Upper lobe of left lung (tissue), 6 donors: ENCODE measurements around the gene CLCNKA. TPM values are rescaled to one million over a fixed set of nuclear protein-coding genes. Genes with fewer than 3 reads are reported as not detected.
A peak's percentile ranks its signal among the peaks of the same experiment; 100 is the strongest.
"Not testable (repeated sequence)": the region's sequence is repeated elsewhere in the genome, so short reads cannot be mapped to it uniquely, and the experiment has no call there.

Experiments
- ATAC-seq, 2 donors: fragments of 200-7000 bp; cut with Tn5 transposase; one replicate each; pipeline ENCODE4 v1.9.1; 2022; ENCODE audit warnings: mild to moderate bottlenecking in 2 of 2, moderate library complexity in 2 of 2; ENCODE audit not compliant: low FRiP score in 2 of 2
- DNase-seq, 2 donors: peaks; one replicate each; pipeline ENCODE4 v3.0.0-alpha.2; 2019 to 2020
- H3K27ac ChIP-seq, 4 donors: fragments of 200-600 bp; sonication (generic); one replicate each; pipeline ENCODE4 v1.5.1; 2016 to 2019
- H3K27me3 ChIP-seq, 4 donors: fragments of 200-600 bp; sonication (generic); one replicate each; pipeline ENCODE4 v1.5.1; 2017 to 2019
- H3K36me3 ChIP-seq, 4 donors: fragments of 200-600 bp; sonication (generic); one replicate each; pipeline ENCODE4 v1.5.1; 2016 to 2019
- H3K4me1 ChIP-seq, 4 donors: fragments of 200-600 bp; sonication (generic); one replicate each; pipeline ENCODE4 v1.5.1; 2018 to 2019
- H3K4me3 ChIP-seq, 4 donors: fragments of 200-600 bp; sonication (generic); one replicate each; pipeline ENCODE4 v1.5.1; 2017 to 2019; ENCODE audit warnings: mild to moderate bottlenecking in 2 of 4, moderate library complexity in 1 of 4
- H3K9me3 ChIP-seq, 4 donors: fragments of 200-600 bp; sonication (generic); one replicate each; pipeline ENCODE4 v1.5.1; 2018 to 2019
- EP300 ChIP-seq, 4 donors: sonication (generic); formaldehyde crosslinking; IDR thresholded peaks; one replicate each; pipeline ENCODE4 v1.5.1; 2017; ENCODE audit warnings: antibody characterized with exemption in 4 of 4, control low read depth in 2 of 4
- POLR2A ChIP-seq, 4 donors: fragments of 450-650 bp; IDR thresholded peaks; one replicate each; pipeline ENCODE4 v1.5.1; 2016 to 2017; ENCODE audit warnings: antibody characterized with exemption in 4 of 4, mild to moderate bottlenecking in 2 of 4
- POLR2AphosphoS5 ChIP-seq, 2 donors: sonication (generic); formaldehyde crosslinking; IDR thresholded peaks; one replicate each; pipeline ENCODE4 v1.5.1; 2017; ENCODE audit warnings: antibody characterized with exemption in 2 of 2
- WGBS, 2 donors: methylation state at CpG; one replicate each; pipeline ENCODE4 v1.1.5; 2017 to 2018; 5-methylcytosine and 5-hydroxymethylcytosine counted together
- total RNA-seq, 6 donors: library from RNA; depleted of rRNA in 4 of 6; stranded (reverse); fragments of >200 nt in 4 of 6; gene quantifications; one replicate each; pipeline versions ENCODE4 v1.1.0 to v1.2.1, GENCODE V29; 2016 to 2021
- TF ChIP-seq, protein P1 (sequence below), 6 experiments: fragments of 450-650 bp in 4 of 6; fragments of 200-600 bp in 2 of 6; sonication (generic) in 2 of 6; IDR thresholded peaks; one replicate each; pipeline ENCODE4 v1.5.1; 2016 to 2019; ENCODE audit warnings: antibody characterized with exemption in 6 of 6
- donor health status: DM: no; HTN: no; CAD: no; lungs with moderate emphysema.
- donor health status: DM: no; HTN: yes; CAD: no; lungs with severe emphysema.

Gene CLCNKA
- total RNA-seq, 6 donors from 2014 or later = 0.20 to 0.89 (median 0.49) TPM; not detected in 3

DNA sequence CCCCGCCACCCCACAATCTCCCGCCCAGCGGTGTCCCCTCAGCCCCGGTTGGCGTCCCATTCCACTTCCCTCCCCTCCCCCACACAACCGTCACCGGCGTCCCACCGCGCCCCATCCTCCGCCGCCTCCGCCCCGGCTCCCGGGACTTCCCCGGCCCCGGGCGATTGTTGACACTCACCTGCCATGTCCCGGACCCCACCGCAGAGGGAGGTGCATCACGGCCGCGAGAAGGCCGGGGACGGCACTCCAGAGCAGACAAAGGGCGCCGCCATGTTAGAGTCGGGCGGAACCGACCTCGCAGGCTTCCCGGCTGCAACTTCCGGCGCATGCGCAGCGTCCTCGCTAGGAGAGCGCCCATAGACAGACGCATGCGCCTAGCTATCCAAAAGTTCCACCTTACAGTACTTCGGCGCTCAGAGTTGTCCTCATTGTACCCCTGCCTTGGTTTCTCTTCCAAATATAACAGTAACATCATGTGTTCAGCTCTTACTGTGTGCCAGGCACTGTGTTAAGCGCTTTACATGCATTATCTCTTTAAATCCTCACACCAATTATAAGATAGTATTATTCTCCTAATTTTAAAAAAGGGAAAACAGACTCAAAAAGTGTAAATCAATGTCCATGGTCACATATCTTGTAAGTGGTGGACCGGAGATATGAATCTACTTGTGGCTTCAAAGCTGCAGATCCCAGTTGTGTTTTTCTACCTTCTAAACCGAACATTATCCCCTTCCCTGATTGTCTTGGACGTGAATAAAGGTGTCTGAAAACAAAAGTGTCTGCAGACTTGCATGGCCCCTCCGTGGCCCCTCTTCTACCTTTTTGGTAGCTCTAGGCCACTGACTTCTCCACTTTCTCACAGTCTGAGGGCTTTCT, 45.8 kb upstream of the CLCNKA start, which contains the start of gene ZBTB17:
TSS of gene ZBTB17 (minus strand) at position 297 of the 876 bp plus-strand sequence. CDS start 27,606 bp downstream, outside the sequence.
- Histone ChIP-seq H3K36me3 (peaks cover 10 to 16% (median 13%) of the 10 kb centered on the region in 4 donors), H3K9me3 (no peaks in the 10 kb centered on the region), H3K4me3 (peak within 1 kb of the TSS; percentile 92 to 100 (median 95)), H3K27me3 (no peaks in the 10 kb centered on the region), H3K27ac (peak within 1 kb of the TSS; percentile 86 to 95 (median 90)), H3K4me1 (peaks cover 18 to 27% (median 22%) of the 10 kb centered on the region in 4 donors)
- ATAC-seq (peak; percentile 96 to 100), DNase-seq (peak; percentile 93 to 98)
- TF ChIP-seq EP300 (IDR thresholded peaks at IDR 0.05) (no peak), POLR2A (IDR thresholded peaks at IDR 0.05) (peak; percentile 36 to 85 (median 56)), POLR2AphosphoS5 (IDR thresholded peaks at IDR 0.05) (peak; percentile 87 to 88)
- TF ChIP-seq, protein P1, sequence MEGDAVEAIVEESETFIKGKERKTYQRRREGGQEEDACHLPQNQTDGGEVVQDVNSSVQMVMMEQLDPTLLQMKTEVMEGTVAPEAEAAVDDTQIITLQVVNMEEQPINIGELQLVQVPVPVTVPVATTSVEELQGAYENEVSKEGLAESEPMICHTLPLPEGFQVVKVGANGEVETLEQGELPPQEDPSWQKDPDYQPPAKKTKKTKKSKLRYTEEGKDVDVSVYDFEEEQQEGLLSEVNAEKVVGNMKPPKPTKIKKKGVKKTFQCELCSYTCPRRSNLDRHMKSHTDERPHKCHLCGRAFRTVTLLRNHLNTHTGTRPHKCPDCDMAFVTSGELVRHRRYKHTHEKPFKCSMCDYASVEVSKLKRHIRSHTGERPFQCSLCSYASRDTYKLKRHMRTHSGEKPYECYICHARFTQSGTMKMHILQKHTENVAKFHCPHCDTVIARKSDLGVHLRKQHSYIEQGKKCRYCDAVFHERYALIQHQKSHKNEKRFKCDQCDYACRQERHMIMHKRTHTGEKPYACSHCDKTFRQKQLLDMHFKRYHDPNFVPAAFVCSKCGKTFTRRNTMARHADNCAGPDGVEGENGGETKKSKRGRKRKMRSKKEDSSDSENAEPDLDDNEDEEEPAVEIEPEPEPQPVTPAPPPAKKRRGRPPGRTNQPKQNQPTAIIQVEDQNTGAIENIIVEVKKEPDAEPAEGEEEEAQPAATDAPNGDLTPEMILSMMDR (IDR thresholded peaks at IDR 0.05) = peak in 3 of 6 experiments; percentile 14 to 28 (median 23)
- 13 to 44% methylated on average over 8 to 28 of the region's 47 CpGs for WGBS, 2 donors

DNA sequence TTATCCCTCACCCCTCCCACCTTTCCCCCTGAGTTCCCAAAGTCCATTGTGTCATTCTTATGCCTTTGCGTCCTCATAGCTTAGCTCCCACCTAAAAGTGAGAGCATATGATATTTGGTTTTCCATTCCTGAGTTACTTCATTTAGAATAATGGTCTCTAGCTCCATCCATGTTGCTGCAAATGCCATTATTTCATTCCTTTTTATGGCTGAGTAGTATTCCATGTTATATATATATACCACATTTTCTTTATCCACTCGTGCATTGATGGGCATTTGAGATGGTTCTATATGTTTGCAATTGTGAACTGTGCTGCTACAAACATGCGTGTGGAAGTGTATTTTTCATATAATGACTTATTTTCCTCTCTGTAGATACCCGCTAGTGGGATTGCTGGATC, 43.9 kb upstream of the CLCNKA start:
- H3K4me3 ChIP-seq, H3K27me3 ChIP-seq, H3K9me3 ChIP-seq, ATAC-seq, DNase-seq, H3K27ac ChIP-seq, H3K36me3 ChIP-seq: not testable (repeated sequence)
- 93 to 98% methylated on average over 4 of the region's 4 CpGs for WGBS, 2 donors
- peaks cover 16 to 20% (median 19%) of the 10 kb centered on the region in 4 donors for H3K4me1 ChIP-seq

DNA sequence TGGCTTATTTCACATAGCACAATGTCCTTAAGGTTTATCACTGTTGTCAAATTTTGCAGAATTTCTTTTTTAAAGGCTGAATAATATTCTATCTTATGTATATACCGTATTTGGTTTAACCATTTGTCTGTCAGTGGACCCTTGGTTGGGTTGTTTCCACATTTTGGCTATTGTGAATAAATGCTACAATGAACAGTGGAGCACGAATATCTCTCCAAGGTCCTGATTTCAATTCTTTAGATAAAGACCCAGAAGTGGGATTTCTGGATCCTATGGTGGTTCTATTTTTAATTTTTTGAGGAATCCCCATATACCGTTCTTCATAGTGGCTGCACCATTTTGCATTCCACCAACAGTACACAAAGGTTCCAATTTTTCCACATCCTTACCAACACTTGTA, 40.2 kb upstream of the CLCNKA start:
- TF ChIP-seq EP300 (IDR thresholded peaks at IDR 0.05) = no peak
- TF ChIP-seq POLR2AphosphoS5 (IDR thresholded peaks at IDR 0.05) = no peak
- TF ChIP-seq, protein P1 (IDR thresholded peaks at IDR 0.05) = no peak
- TF ChIP-seq POLR2A (IDR thresholded peaks at IDR 0.05) = no peak
- H3K4me3 ChIP-seq = no peak overlapping the region
- peaks cover 0 to under 1% (median under 1%) of the 10 kb centered on the region in 4 donors for H3K4me1 ChIP-seq
- no peak for DNase-seq
- WGBS, 2 donors = 91 to 92% methylated on average over 3 of the region's 3 CpGs
- no peaks in the 10 kb centered on the region for H3K9me3 ChIP-seq
- H3K36me3 ChIP-seq = no peaks in the 10 kb centered on the region
- ATAC-seq = no peak
- H3K27me3 ChIP-seq = no peaks in the 10 kb centered on the region
- H3K27ac ChIP-seq = no peak overlapping the region

DNA sequence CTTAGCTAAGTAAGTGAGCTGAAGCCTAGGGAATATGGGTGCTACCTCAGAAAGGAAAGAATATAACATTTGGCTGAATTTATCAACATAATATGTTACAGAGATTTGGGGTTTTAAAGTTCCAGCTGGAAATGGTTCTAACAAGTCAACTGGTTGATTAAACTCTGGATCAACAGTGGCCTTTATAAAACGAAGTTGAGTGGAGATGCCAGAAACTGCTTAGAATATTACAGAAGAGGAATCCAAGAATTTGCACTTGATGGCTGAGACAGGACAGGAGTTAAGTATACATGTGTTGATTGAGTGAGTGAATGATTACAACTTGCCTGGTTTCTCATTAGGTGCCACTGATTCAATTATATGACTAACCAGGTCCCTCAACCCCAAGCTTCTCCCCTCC, 38.6 kb upstream of the CLCNKA start:
- DNase-seq = no peak
- Histone ChIP-seq H3K9me3 (no peaks in the 10 kb centered on the region), H3K27me3 (no peaks in the 10 kb centered on the region), H3K36me3 (no peaks in the 10 kb centered on the region), H3K4me1 (no peaks in the 10 kb centered on the region), H3K4me3 (no peak overlapping the region), H3K27ac (no peak overlapping the region)
- TF ChIP-seq POLR2AphosphoS5 (IDR thresholded peaks at IDR 0.05) (no peak), POLR2A (IDR thresholded peaks at IDR 0.05) (no peak), EP300 (IDR thresholded peaks at IDR 0.05) (no peak)
- TF ChIP-seq, protein P1 (IDR thresholded peaks at IDR 0.05) = no peak
- WGBS, 2 donors = 32 to 44% methylated on average over 1 of the region's 1 CpG
- peak in 1 of 2 donors; percentile 8 for ATAC-seq

DNA sequence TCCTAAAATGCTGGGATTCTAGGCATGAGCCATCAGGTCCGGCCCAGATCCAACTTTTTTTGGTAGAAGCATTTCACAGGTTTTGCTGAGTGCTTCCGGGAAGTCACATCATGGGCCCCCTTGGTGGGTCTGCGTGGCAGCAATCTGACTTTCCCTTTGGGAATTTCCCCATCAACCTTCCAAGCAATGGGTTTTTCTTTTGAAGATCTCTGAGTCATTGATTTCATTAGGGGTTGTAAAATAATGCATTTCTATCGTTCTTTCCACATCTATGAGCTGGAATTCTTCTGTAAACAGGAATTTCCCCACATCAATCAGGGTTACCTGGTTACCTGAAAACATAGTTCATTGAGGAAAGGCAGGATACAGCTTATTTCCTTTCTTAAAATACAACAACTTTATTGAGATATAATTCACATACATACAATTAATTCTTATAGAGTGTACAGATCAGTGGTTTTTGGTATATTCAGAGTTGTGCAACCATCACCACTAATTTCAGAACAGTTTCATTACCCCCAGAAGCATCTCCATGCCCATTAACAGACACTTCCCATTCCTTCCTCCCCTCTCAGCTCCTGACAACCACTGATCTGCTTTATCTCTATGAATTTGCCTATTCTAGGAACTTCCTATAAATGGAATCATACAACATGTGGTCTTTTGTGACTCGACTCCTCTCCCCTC, 36.1 kb upstream of the CLCNKA start:
- TF ChIP-seq POLR2AphosphoS5 (IDR thresholded peaks at IDR 0.05) (no peak), POLR2A (IDR thresholded peaks at IDR 0.05) (no peak), EP300 (IDR thresholded peaks at IDR 0.05) (no peak)
- TF ChIP-seq, protein P1 (IDR thresholded peaks at IDR 0.05) = no peak
- H3K27ac ChIP-seq = no peak overlapping the region
- H3K27me3 ChIP-seq = no peaks in the 10 kb centered on the region
- 58 to 64% methylated on average over 5 of the region's 5 CpGs for WGBS, 2 donors
- H3K36me3 ChIP-seq = no peaks in the 10 kb centered on the region
- ATAC-seq = no peak
- H3K9me3 ChIP-seq = no peaks in the 10 kb centered on the region
- DNase-seq = no peak
- no peak overlapping the region for H3K4me3 ChIP-seq
- H3K4me1 ChIP-seq = no peaks in the 10 kb centered on the region
